ENCODE measurements around the gene NSUN7.

DNA sequence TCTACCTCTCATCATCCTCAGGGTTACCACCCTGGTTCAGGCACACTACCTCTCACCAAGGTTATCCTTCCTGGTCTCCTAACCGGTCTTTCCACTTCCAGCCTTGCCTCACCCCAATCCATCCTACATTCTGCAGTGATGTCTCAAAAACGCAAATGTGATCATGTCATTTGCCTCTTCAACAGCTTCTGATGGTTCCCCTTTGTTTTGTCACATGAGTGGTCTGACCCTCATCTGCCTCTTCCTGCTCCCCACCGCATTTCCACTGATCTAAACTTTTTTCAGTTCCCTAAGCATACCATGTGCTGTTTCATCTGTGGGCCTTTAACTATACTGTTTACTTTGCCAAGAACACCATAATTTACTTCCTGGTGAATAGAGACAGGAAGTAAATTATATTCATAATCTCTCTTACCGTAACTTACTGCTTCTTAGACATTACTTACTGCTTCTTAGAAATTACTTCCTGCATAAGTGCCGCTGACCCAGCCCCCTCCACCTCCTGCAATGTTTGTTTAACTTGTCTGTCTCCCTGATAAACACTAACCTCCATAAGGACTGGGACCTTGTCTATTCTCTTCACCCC lies 27.1 kb upstream of the NSUN7 start:
- TF ChIP-seq, protein P1, sequence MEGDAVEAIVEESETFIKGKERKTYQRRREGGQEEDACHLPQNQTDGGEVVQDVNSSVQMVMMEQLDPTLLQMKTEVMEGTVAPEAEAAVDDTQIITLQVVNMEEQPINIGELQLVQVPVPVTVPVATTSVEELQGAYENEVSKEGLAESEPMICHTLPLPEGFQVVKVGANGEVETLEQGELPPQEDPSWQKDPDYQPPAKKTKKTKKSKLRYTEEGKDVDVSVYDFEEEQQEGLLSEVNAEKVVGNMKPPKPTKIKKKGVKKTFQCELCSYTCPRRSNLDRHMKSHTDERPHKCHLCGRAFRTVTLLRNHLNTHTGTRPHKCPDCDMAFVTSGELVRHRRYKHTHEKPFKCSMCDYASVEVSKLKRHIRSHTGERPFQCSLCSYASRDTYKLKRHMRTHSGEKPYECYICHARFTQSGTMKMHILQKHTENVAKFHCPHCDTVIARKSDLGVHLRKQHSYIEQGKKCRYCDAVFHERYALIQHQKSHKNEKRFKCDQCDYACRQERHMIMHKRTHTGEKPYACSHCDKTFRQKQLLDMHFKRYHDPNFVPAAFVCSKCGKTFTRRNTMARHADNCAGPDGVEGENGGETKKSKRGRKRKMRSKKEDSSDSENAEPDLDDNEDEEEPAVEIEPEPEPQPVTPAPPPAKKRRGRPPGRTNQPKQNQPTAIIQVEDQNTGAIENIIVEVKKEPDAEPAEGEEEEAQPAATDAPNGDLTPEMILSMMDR (IDR thresholded peaks at IDR 0.05) = no peak
- no peak for TF ChIP-seq EP300 (IDR thresholded peaks at IDR 0.05; ENCODE audit: low read depth)

Data from transverse colon (tissue), 3 donors.